GM19025 (cell line): ENCODE results near the gene DCAF5.
"Not testable (repeated sequence)": the region's sequence is repeated elsewhere in the genome, so short reads cannot be mapped to it uniquely, and the experiment has no call there.

Source experiments
- ATAC-seq: cut with Tn5 transposase; IDR thresholded peaks from one replicate; pipeline ENCODE4 v1.9.1; 2021; ENCODE audit warnings: mild to moderate bottlenecking, low read depth, moderate library complexity; ENCODE audit not compliant: unreplicated experiment

DCAF5 gene

GRCh38 chr14:69045857-69046475, 107.0 kb downstream of the DCAF5 start:
- no peak for ATAC-seq

- ATAC-seq, result no peak
Measured at GRCh38 chr14:69044965-69045555, 107.9 kb downstream of the DCAF5 start.

GRCh38 chr14:69044296-69044695, 108.6 kb downstream of the DCAF5 start:
- ATAC-seq, result no peak

- no peak for ATAC-seq
Measured at GRCh38 chr14:69043596-69044260, 109.2 kb downstream of the DCAF5 start.

GRCh38 chr14:69042787-69043444, 110.0 kb downstream of the DCAF5 start:
- ATAC-seq, result no peak

- no peak for ATAC-seq
Measured at GRCh38 chr14:69042299-69042698, 110.6 kb downstream of the DCAF5 start.

GRCh38 chr14:69041783-69042182, 111.1 kb downstream of the DCAF5 start:
- ATAC-seq, result no peak

GRCh38 chr14:69040353-69040752, 112.6 kb downstream of the DCAF5 start:
- no peak for ATAC-seq

GRCh38 chr14:69039288-69039628, 113.7 kb downstream of the DCAF5 start:
- ATAC-seq, result no peak

GRCh38 chr14:69038455-69039287, 114.2 kb downstream of the DCAF5 start:
- no peak for ATAC-seq

- no peak for ATAC-seq
Measured at GRCh38 chr14:69037790-69038454, 115.0 kb downstream of the DCAF5 start.

- no peak for ATAC-seq
Measured at GRCh38 chr14:69036757-69037506, 116.0 kb downstream of the DCAF5 start.

- ATAC-seq, result no peak
Measured at GRCh38 chr14:69034612-69035262, 118.2 kb downstream of the DCAF5 start.

GRCh38 chr14:69027242-69027913, 125.5 kb downstream of the DCAF5 start:
- ATAC-seq, result no peak

- no peak for ATAC-seq
Measured at GRCh38 chr14:69023035-69023434, 129.9 kb downstream of the DCAF5 start.

GRCh38 chr14:69022093-69022492, 130.8 kb downstream of the DCAF5 start:
- not testable (repeated sequence) for ATAC-seq

GRCh38 chr14:69017706-69018105, 135.2 kb downstream of the DCAF5 start:
- no peak for ATAC-seq

- no peak for ATAC-seq
Measured at GRCh38 chr14:69014829-69015259, 138.1 kb downstream of the DCAF5 start.
